Measurements from ENCODE around the gene ZNF536. TPM values are rescaled to one million over a fixed set of nuclear protein-coding genes. Genes with fewer than 3 reads are reported as not detected.

ZNF536 gene
- total and polyA plus RNA-seq, 2 donors (not counting 3 experiments of a cell fraction or from before 2014, with no cell fraction given): not detected

DNA sequence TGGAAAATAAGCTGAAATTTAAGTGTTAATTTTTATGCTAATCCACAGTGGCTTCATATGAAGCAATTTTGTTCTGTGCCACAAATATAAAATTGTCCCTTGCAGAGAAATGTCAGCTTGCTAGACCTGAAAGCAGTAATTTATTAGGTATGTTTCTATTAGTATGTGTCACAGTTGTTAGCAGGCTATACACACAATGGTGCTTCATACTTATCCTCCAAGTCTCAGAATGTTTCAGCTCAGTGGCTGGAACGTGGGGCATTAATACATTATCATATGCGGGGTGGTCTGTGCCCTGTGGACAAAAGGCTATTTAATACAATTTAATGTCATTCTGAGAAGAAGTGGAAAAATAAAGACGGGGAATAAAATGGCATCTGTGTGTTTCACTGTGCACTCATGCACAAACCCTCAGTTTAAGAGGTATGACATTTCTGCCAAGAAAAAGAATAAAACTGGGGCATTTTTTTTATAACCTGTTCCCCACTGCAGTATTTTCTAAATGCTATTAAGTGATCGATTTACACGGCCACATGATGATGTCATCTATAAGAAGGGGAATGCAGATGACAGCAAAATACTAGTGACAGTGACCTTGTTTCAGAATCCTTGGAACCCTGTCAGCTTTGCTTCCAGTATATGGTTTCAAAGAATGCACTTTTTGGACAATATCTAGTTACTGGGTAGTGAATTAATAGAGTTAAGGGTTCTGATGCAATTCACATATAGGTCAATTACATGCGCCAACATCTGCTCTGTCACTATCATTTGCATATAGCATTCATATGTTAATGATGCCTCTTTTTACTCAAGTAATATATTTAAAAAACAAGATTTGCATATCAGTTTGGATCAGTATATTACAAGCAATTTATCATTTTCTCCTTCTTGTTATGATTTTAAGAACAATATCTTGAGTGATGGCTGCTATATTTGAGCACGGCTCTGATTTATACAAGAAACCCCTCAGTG, 21.2 kb upstream of the ZNF536 start:
- Histone ChIP-seq H4K20me1 (replicated peaks; ENCODE audit: control insufficient read depth, extremely low read depth, insufficient read depth, low read length) (no peaks in the 10 kb centered on the region), H3K36me3 (ENCODE audit: control insufficient read depth in 2 of 2, extremely low read depth in 1 of 2, insufficient read depth in 2 of 2, low read length in 2 of 2) (no peaks in the 10 kb centered on the region), H3K79me2 (ENCODE audit: control insufficient read depth, insufficient read depth, low read length) (no peaks in the 10 kb centered on the region), H3K27me3 (ENCODE audit: control insufficient read depth in 2 of 2, insufficient read depth in 2 of 2, low read length in 2 of 2) (no peaks in the 10 kb centered on the region), H3K27ac (ENCODE audit: insufficient read depth, low read depth, low read length) (no peak overlapping the region), H3K9ac (replicated peaks; ENCODE audit: extremely low read depth, insufficient read depth, low read length) (no peak overlapping the region), H3K4me3 (replicated peaks in 1 of 3; ENCODE audit: insufficient read depth in 1 of 3, low read depth in 1 of 3, low read length in 3 of 3) (no peak overlapping the region), H3K4me1 (ENCODE audit: control insufficient read depth, extremely low read depth, insufficient read depth, low read length) (no peaks in the 10 kb centered on the region), H3K9me1 (replicated peaks; ENCODE audit: control insufficient read depth, extremely low read depth, insufficient read depth, low read length) (no peaks in the 10 kb centered on the region), H2AFZ (ENCODE audit: low read depth, low read length) (no peak overlapping the region), H3K4me2 (ENCODE audit: insufficient read depth, low read length) (no peak overlapping the region), H3K9me3 (replicated peaks; ENCODE audit: control insufficient read depth, insufficient read depth, low read length) (no peaks in the 10 kb centered on the region)
- TF ChIP-seq MYC (IDR thresholded peaks at IDR 0.05; ENCODE audit: low read depth, low read length): no peak
- TF ChIP-seq POLR2AphosphoS5 (IDR thresholded peaks at IDR 0.05; ENCODE audit: insufficient read depth, low read depth, low read length): no peak
- TF ChIP-seq, protein P1, sequence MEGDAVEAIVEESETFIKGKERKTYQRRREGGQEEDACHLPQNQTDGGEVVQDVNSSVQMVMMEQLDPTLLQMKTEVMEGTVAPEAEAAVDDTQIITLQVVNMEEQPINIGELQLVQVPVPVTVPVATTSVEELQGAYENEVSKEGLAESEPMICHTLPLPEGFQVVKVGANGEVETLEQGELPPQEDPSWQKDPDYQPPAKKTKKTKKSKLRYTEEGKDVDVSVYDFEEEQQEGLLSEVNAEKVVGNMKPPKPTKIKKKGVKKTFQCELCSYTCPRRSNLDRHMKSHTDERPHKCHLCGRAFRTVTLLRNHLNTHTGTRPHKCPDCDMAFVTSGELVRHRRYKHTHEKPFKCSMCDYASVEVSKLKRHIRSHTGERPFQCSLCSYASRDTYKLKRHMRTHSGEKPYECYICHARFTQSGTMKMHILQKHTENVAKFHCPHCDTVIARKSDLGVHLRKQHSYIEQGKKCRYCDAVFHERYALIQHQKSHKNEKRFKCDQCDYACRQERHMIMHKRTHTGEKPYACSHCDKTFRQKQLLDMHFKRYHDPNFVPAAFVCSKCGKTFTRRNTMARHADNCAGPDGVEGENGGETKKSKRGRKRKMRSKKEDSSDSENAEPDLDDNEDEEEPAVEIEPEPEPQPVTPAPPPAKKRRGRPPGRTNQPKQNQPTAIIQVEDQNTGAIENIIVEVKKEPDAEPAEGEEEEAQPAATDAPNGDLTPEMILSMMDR (IDR thresholded peaks at IDR 0.05; ENCODE audit: extremely low read depth in 1 of 2, insufficient read depth in 1 of 2, low read depth in 1 of 2, low read length in 2 of 2): no peak
- no peak for TF ChIP-seq FOS (IDR thresholded peaks at IDR 0.05; ENCODE audit: borderline replicate concordance, insufficient read depth, low read length)
- no peak for TF ChIP-seq JUN (IDR thresholded peaks at IDR 0.05; ENCODE audit: borderline replicate concordance, insufficient read depth, insufficient read length, low read depth)
- no peak for TF ChIP-seq EZH2 (IDR thresholded peaks at IDR 0.05; ENCODE audit: borderline replicate concordance, low read depth, low read length, severe bottlenecking)
- no peak for TF ChIP-seq GATA2 (IDR thresholded peaks at IDR 0.05; ENCODE audit: insufficient read depth, insufficient read length, low read depth, low read length)
- no peak for TF ChIP-seq POLR2A (IDR thresholded peaks at IDR 0.05; ENCODE audit: low read depth, low read length)
- TF ChIP-seq, protein P2, sequence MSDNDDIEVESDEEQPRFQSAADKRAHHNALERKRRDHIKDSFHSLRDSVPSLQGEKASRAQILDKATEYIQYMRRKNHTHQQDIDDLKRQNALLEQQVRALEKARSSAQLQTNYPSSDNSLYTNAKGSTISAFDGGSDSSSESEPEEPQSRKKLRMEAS (IDR thresholded peaks at IDR 0.05; ENCODE audit: insufficient read depth, insufficient read length): no peak
- no TSS peak for BruUV-seq (replicated peaks)
- dilution Hi-C loops (cut with MboI; ENCODE audit: extremely low pct_ligation_motif_present, low sequenced_read_pairs): no loop called here
- no peak for FAIRE-seq
- CTCF ChIA-PET: no interaction called here
- intact Hi-C loops (cut with micrococcal nuclease): no loop called here
- no peak for DNase-seq (ENCODE audit: low read depth, low spot score)
- POLR2A ChIA-PET: no interaction called here
